ENCODE measurements around the gene ITM2C.

The ITM2C gene

GRCh38 chr2:230868161-230868946, 3.6 kb downstream of the ITM2C start (continued):
- TF ChIP-seq ZNF449 (tag by site-specific recombination; IDR thresholded peaks at IDR 0.05) (no peak), ZFHX2 (tag by site-specific recombination; conservative IDR thresholded peaks at IDR 0.05) (peak; percentile 18; the same call in 1 of the 2 replicates), BCL6B (tag by site-specific recombination; IDR thresholded peaks at IDR 0.05) (no peak), ZNF561 (tag by site-specific recombination; IDR thresholded peaks at IDR 0.05; ENCODE audit: borderline replicate concordance) (no peak), ZSCAN5A (tag by site-specific recombination; IDR thresholded peaks at IDR 0.05) (no peak), ZBTB11 (tag by site-specific recombination; conservative IDR thresholded peaks at IDR 0.05; ENCODE audit: low read depth) (0 out of 2 replicates have a peak, but pooled peaks have one; percentile 23), ZNF266 (tag by site-specific recombination; IDR thresholded peaks at IDR 0.05; ENCODE audit: low read depth) (no peak), ZNF645 (tag by site-specific recombination; IDR thresholded peaks at IDR 0.05) (no peak), SALL2 (tag by site-specific recombination; IDR thresholded peaks at IDR 0.05; ENCODE audit: borderline replicate concordance) (no peak), ZSCAN30 (tag by site-specific recombination; IDR thresholded peaks at IDR 0.05) (no peak), ZNF404 (tag by site-specific recombination; IDR thresholded peaks at IDR 0.05) (no peak), ZNF621 (tag by site-specific recombination; IDR thresholded peaks at IDR 0.05) (no peak), ZNF777 (tag by site-specific recombination; IDR thresholded peaks at IDR 0.05; ENCODE audit: borderline replicate concordance) (no peak), ZBTB7A (tag by site-specific recombination; IDR thresholded peaks at IDR 0.05; ENCODE audit: low read depth) (no peak), ZNF391 (tag by site-specific recombination; IDR thresholded peaks at IDR 0.05; ENCODE audit: borderline replicate concordance, low read depth) (no peak)

Data from HEK293 (cell line).